Upper lobe of right lung (tissue), 1 donor: Measurements from ENCODE around the gene ACP4. TPM values are rescaled to one million over a fixed set of nuclear protein-coding genes. Genes with fewer than 3 reads are reported as not detected.

Experiments used
- ATAC-seq: fragments of 200-7000 bp; cut with Tn5 transposase; one replicate; pipeline ENCODE4 v1.9.1; 2020; ENCODE audit warnings: mild to moderate bottlenecking, moderate library complexity
- DNase-seq: peaks from one replicate; pipeline ENCODE4 v3.0.0-alpha.2; 2020
- H3K27ac ChIP-seq: fragments of 200-600 bp; one replicate; pipeline ENCODE4 v1.8.0; 2022
- H3K27me3 ChIP-seq: fragments of 200-600 bp; one replicate; pipeline ENCODE4 v1.8.0; 2022; ENCODE audit warnings: mild to moderate bottlenecking
- H3K36me3 ChIP-seq: fragments of 200-600 bp; one replicate; pipeline ENCODE4 v1.8.0; 2022
- H3K4me1 ChIP-seq: fragments of 200-600 bp; one replicate; pipeline ENCODE4 v1.8.0; 2022
- H3K4me3 ChIP-seq: fragments of 200-600 bp; one replicate; pipeline ENCODE4 v1.8.0; 2022; ENCODE audit warnings: mild to moderate bottlenecking
- H3K9me3 ChIP-seq: fragments of 200-600 bp; one replicate; pipeline ENCODE4 v1.8.0; 2022
- intact Hi-C: fragments of 100-400 bp; cut with DNase I; formaldehyde crosslinking; loops from one replicate; pipeline ENCODE4 v1.11.0; 2022
- total RNA-seq: library from RNA; stranded (reverse); fragmentation: NEBNext Ultra II Directional; extraction: Animal tissue kit (Norgen Biotek cat#: 25700); gene quantifications from one replicate; pipeline ENCODE4 v1.2.1, GENCODE V29; 2021
- TF ChIP-seq, protein P1 (sequence below): fragments of 200-600 bp; IDR thresholded peaks from one replicate; pipeline ENCODE4 v1.8.0; 2022; ENCODE audit warnings: antibody characterized with exemption
- donor health status: DM: no; HTN: yes; CAD: no; lungs with severe emphysema.

Gene ACP4
- total RNA-seq, 1 donor from 2014 or later = not detected

DNA sequence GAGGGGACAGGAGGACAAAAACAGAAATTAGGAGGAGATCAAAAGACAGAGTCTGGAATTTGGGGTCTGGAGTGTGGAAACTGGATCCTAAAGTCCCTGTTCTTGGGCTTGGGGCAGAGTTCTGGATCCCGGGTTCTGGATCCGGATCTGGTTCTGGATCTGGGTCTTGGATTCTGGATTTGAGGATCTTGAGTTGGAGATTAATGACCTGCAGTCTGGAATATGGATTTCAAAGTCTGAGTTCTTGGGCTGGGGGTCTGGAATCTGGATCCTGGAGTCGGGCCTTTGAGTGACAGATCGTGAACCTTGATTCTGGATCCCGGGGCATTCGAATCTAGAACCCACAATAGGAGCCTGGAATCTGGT lies 43.6 kb downstream of the ACP4 start:
- no peaks in the 10 kb centered on the region for H3K9me3 ChIP-seq
- intact Hi-C loops = no loop called here
- H3K4me1 ChIP-seq = peaks cover 5% of the 10 kb centered on the region
- no peak overlapping the region for H3K4me3 ChIP-seq
- DNase-seq = no peak
- H3K27me3 ChIP-seq = peaks cover 21% of the 10 kb centered on the region
- ATAC-seq = no peak
- H3K27ac ChIP-seq = no peak overlapping the region
- TF ChIP-seq, protein P1, sequence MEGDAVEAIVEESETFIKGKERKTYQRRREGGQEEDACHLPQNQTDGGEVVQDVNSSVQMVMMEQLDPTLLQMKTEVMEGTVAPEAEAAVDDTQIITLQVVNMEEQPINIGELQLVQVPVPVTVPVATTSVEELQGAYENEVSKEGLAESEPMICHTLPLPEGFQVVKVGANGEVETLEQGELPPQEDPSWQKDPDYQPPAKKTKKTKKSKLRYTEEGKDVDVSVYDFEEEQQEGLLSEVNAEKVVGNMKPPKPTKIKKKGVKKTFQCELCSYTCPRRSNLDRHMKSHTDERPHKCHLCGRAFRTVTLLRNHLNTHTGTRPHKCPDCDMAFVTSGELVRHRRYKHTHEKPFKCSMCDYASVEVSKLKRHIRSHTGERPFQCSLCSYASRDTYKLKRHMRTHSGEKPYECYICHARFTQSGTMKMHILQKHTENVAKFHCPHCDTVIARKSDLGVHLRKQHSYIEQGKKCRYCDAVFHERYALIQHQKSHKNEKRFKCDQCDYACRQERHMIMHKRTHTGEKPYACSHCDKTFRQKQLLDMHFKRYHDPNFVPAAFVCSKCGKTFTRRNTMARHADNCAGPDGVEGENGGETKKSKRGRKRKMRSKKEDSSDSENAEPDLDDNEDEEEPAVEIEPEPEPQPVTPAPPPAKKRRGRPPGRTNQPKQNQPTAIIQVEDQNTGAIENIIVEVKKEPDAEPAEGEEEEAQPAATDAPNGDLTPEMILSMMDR = no peak
- no peaks in the 10 kb centered on the region for H3K36me3 ChIP-seq

DNA sequence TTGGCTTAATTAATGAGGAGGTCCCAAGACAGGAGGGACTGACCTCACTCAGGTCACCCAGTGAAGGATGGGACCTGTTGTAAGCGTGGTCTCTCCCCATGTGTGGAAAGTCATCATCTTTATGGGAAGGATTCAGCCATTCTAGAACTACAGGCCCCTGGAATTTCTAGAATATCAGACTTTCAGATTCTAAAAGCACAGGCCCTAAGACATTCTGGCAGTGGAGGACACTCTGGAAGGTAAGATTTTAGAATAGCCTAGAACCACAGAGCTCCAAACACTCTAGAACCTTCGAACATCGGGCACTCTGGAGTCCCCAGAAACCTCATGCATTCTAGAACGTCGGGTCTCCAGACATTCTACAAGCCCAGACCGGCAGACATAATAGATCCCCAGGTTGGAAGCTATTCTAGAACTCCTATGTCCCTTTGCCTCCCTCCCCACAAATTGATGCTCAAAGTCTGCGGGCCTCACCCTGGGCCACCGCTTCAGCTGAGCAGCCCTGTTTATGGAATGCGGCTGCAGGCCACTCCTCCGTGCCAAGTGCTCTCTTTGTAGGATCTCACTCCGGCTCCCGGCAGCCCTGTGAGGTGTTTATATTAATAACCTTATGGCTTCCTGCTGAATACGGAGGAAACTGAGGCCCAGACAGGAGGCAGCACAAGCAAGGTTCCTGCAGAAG lies 45.0 kb downstream of the ACP4 start:
- TF ChIP-seq, protein P1 = no peak
- no peak overlapping the region for H3K27ac ChIP-seq
- H3K36me3 ChIP-seq = no peaks in the 10 kb centered on the region
- no peaks in the 10 kb centered on the region for H3K9me3 ChIP-seq
- ATAC-seq (peak; percentile 53), DNase-seq (no peak)
- intact Hi-C loops = no loop called here
- peak overlapping the region; percentile 62 for H3K4me3 ChIP-seq
- peaks cover 21% of the 10 kb centered on the region for H3K27me3 ChIP-seq
- H3K4me1 ChIP-seq = peaks cover 5% of the 10 kb centered on the region

DNA sequence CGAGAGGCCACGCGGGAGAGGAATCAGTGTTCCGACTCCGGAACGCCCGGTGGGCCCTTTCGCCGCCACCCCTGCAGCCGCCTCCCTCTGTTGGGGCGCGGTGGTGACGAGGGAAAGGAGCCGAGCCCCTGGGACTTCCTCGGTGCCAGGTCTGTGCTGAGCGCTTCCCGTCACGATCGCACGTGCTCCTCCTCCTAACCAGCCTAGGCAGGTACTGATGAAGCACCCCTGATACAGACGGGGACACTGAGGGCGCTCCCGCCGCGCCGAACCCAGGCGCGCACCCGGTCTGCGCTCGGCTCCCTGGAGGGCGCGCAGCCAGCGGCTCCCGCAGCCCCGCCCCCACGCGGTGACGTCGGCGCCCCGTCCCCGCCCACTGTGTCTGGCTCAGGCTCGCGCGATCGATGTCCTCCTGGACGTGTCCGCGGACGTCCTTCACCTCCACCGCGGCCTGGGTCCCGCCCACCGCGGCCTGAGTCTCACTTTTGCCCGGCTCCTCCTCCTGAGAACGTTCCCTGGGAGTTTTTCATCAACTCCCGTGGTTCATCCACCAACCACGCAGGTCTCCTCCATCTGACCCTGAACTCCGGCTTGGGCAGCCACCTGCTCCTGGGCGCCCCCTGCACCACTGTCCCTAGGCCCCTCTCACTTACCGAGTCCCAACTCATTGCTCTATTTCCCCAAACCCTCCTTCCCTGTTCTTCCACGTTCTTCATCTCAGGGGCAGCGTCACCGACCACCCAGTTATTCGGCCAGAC lies 45.7 kb downstream of the ACP4 start:
- Histone ChIP-seq H3K4me1 (peaks cover 5% of the 10 kb centered on the region), H3K27me3 (peaks cover 21% of the 10 kb centered on the region), H3K27ac (no peak overlapping the region), H3K4me3 (peak overlapping the region; percentile 62), H3K36me3 (no peaks in the 10 kb centered on the region), H3K9me3 (no peaks in the 10 kb centered on the region)
- ATAC-seq (peak; percentile 97), DNase-seq (peak; percentile 89)
- TF ChIP-seq, protein P1 = no peak
- intact Hi-C loops = no loop called here

DNA sequence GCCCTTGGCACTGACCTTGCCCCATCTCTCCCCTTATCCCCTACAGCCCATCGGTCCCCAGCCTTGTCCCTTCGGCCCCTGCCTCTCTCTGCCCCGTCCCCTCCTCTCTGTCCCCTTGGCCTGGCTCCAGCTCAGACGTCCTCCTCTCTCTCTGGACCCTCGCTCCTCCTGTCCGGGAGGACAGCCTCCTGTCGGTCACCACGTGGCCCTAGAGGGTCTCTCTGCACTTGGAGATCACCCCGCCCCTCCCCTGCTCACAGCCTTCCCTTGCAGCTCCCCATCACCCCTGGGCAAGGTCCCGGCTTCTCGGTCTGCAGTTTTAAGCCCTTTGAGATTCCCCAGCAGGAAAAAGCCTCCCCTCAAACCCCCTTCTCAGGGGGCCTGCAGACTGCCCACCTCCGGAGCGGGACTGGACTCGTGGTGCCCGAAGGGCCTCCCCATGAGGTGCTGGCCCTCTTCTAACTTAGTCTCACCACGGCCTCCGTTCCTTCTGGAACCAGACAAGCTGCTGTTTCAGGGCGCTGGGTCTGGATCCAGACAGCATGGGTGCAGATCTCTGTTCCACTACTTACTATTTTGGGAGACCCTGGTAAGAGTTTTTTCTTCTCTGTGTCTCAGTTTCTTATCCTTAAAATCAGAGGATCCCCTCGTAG lies 46.5 kb downstream of the ACP4 start:
- H3K4me3 ChIP-seq = no peak overlapping the region
- H3K27me3 ChIP-seq = peaks cover 21% of the 10 kb centered on the region
- TF ChIP-seq, protein P1 = no peak
- H3K4me1 ChIP-seq = peaks cover 5% of the 10 kb centered on the region
- DNase-seq (no peak), ATAC-seq (no peak)
- intact Hi-C loops = no loop called here
- no peak overlapping the region for H3K27ac ChIP-seq
- H3K9me3 ChIP-seq = no peaks in the 10 kb centered on the region
- H3K36me3 ChIP-seq = no peaks in the 10 kb centered on the region

DNA sequence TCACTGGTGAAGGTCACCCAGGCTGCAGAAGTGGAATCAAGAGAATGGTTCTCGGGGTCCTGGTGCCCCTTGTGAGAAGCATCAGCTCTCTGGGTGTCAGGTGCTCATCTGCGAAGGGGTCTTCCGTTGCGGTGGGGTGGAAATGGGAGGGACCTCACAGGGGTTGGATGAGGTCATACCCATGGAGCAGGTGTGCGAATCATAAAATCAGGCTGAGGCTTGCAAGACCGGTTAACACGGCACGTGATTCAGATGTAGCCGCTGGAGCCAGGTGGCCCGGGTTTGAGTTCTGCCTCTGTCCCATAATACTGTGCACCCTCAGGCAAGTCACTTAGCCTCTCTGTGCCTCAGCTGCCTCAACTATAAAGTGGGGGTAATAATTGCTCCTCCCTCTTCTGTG lies 47.1 kb downstream of the ACP4 start:
- Histone ChIP-seq H3K4me1 (peaks cover 5% of the 10 kb centered on the region), H3K4me3 (no peak overlapping the region), H3K9me3 (no peaks in the 10 kb centered on the region), H3K27ac (no peak overlapping the region), H3K36me3 (no peaks in the 10 kb centered on the region), H3K27me3 (peaks cover 21% of the 10 kb centered on the region)
- TF ChIP-seq, protein P1 = no peak
- intact Hi-C loops = no loop called here
- DNase-seq (no peak), ATAC-seq (no peak)
